Stimulated activated CD4-positive, alpha-beta T cell treated with anti-CD3 and anti-CD28 coated beads, Interleukin-1b, Interleukin-23, amount 100 ng/mL, for 48 hours (primary cell): ENCODE measurements around the gene NIPA2.

Source experiments
- DNase-seq: peaks from one replicate; pipeline ENCODE4 v3.0.0-alpha.2; 2020

NIPA2 gene

DNA sequence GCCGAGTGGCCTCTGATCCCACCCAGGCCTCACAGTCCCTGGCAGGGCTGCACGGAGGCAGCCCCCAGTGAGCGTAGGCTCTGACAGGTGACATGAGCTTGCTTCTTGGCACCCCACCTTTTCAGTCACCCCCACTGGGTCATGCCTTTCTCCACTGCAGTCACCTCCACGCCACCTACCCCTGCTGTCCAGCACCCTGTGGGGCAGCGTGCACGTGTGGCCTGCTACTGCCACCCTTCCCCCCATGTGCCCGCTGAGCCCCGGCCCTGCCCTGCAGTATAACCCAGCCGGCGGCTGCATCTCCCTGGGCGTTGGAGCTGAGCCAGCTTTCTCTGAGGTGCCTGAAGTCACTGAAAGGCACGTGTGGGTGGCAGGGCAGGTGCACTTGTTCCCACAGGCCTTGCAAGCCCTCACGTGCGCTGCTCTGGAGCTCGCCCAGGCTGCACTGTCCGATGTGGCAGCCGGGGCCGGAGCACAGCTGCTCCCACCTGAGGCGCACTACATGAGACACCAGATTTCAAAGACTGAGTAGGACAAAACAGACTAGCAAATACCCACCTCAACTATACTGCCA lies 65.6 kb downstream of the NIPA2 start:
- DNase-seq = no peak

DNA sequence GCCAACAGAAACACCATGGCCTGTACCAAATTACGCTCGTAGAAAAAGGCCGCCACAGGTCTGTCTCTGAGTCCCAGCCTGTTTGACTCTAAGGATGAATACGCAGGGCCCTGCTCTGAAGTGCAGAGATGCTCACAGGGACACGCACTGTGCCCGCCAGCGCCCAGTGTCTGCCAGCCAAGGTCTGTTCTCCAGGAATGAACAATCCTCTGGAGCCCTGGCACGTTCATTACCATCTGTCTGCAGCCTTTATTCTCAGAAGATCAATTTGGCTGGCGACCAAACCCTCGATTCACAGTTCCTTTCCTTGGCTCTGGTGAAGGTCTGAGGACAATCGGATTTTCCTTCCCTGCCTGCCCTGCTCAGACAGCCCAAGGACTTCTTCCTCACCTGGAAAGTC lies 66.3 kb downstream of the NIPA2 start:
- DNase-seq = no peak

DNA sequence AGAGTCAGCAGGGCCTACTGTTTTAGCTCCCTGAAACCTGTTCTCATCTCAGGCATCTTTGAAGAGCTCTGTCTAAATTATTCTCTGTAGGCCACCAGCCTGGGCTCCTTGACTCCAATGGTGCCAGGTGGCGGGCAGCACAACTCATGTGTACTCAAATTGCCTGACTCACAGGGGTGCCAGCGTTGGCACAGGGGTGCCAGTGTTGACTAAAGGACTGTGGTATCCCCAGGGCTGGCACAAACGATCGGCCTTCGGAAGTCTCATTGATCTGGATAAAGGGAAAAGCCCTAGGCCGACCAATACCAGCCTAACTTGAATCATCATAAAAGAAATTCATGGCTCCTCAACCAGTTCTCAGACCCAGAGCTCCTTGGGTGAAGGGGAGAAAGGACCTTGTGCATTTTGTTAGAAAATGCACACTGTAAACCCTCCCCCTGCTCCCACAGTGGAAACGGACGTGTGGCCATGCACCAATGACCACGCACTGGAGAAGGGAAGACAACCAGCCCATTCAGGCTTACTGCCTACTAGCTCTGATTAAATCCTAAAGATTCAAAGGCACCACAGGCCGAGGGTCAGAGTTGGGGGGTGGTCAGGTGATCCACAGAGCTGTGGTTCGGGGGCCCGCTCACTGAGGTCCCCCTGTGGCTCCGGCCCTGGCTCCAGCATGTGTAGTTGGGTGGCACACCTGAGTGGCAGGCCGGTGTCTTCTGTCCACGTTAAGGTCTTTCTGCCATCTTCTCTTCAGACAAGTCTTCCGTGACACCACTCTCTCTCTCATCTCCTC lies 68.9 kb downstream of the NIPA2 start:
- DNase-seq = no peak

DNA sequence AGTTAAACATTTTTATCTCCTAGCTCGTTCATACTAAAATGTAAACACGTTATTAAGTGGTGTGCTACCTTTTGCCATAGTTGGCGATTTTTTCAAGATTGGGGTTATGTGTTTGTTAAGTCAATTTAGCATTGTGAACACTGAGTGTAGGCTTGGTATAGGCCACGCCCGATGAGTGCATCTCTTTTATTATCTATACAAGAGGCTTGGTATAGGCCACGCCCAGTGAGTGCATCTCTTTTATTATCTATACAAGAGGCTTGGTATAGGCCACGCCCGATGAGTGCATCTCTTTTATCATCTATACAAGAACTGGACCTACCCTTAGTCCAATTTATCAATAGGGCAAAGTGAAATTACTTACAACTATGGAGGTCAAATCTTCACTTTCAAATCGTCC lies 70.4 kb downstream of the NIPA2 start:
- DNase-seq = no peak

DNA sequence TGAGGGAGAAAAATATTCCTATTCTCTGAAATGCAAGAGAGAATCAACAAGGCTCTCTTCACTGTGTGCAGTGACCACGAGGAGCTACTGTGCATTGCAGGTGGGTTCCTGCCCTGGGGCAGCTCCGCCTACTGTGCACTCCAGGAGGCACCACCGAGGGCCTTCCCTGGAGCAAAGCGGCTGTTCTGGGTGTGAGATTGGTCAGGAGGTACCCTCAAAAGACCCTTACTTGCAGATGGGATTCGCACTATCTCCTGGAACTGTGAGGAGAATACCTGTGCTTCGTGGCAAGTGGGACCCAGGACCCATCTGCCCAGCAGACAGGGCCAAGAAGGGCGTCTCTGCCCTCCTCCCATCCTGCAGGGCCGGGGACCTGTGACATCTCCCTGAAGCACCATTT lies 72.8 kb downstream of the NIPA2 start:
- DNase-seq = no peak

DNA sequence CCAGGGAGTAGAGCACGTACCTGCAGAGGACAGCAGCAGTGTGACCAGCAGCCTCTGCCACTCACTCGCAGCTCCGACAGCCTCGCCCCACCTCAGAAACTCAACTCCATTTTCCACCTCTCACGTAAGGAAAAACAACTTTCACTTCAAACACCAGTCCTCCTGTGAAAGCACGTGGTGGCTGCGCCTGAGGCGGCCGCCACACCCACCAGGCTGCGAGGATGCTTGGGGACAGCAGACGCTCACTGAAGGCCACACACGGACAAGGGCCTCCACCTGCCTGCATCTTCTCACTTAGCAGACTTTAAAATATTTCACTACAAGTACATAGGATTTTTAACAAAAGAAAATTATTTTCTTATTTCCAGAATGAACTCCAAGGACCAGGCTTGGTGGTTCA lies 73.8 kb downstream of the NIPA2 start:
- no peak for DNase-seq

DNA sequence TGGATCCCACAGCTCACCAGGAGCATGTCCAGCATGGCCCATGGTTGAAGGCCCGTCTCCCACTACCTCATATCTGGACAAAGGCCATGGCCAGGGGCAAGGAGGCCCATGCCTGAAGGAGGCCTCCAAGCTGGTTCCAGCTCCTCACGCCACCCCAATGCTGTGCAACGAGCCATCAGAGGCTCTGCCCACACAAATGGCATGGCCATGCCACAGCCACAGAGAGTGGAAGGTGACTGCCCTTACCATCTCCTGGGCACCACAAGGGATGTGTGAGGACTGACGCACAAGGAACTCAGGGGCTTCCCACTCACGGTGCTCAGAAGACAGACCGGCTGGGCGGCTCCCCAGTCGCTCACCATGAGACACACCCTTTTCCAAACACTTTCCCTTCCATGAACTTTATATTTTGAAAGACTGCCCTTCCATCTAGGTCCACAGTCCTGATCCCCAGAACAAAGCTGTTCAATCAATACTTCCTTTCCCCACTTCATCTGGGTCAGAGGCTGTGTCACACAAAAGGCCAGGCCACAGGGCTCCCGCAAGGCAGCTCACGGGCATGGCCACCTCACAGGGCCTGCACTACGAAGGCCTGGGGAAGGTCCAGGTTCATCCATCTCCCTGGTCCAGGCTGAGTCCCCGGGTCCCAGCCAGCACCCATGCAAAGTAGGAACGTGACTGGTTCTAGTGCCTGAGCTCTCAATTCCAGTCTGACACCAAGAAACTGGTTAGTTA lies 75.3 kb downstream of the NIPA2 start:
- DNase-seq = no peak

DNA sequence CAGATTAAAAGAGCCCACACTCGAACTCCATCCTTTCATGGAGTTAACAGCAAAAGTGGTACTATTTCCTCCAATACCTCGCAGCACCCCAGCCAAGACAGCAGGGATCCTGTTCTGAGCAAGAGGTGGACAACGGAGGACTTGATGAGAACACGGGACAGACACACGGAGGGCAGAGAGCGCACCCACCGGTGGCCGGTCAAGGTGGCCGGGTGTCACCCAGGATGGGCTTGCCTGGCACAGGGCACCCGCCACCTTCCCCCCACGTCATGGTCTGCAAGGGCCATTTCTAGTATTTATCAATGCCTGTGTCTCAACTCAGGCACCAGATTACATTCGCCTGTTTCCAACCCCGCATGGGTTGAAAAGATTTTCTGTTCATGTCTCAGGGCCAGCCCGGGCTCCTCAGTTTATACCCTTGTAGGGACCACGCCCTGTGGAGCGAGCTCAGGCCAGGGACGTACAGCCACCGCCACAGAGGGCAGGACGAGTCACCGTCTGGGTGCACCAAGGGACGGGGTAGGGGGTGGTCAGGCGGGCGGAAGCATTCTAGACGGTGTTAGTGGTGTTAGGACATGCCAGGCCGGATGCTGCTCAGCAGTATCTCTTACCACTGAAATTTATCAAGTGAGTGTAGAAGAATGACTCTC lies 77.5 kb downstream of the NIPA2 start:
- DNase-seq = no peak

DNA sequence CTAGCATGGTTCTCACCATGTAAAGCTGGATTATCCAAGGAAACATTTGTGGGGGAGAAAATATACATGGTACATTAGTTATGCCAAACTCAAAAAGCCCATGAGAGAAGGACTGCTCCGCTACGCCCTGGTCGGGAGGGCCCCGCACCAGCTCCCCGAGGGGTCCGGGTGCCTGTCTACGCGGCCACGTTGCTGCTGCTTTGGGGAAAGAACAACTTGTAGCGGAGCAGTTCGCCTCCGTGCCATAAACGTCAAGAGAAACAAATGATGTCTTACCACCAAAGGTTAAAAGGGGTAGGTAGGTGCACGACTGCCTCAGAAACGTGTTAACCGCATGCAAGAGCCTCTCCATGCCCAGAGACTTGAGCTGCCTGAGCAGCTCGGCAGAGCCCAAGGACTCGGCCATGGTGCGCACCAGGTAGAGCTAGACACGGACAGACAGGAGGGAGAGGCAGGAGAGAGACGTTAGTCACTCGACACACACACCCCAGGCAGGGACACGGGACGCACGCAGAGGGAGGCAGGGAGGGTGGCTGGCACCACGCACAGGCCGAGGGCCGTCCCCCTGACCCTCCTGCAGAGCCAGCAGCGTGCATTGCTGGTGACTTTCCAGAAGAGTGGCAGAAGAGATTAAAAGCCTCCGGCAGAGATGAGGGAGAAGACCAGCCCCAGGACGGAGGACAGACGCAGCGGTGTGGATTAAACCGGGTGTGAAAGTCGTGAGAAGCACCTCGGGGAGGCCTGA lies 78.3 kb downstream of the NIPA2 start:
- no peak for DNase-seq

DNA sequence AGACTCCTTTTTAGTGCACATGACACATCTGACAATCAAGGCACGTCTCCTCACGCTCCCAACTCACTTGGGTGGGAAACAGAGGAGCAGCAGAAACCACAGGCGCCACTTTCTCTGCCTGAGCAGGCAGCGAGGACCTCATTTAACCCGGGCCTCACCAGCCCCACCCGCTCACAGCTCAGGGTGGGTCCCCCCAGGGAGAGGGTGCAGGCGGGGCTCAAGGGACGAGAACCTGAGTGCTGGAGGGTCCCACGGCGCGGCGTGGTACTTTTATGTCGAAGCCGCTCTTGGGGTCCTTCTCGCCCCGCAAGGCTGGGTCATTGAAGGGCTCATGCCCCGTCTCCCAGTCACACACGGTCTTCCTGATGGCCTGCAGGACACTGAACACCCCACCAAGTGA lies 79.1 kb downstream of the NIPA2 start:
- no peak for DNase-seq
